GM18867 (cell line): Measurements from ENCODE around the gene NFS1.
A peak's percentile ranks its signal among the peaks of the same experiment; 100 is the strongest.
"Not testable (repeated sequence)": the region's sequence is repeated elsewhere in the genome, so short reads cannot be mapped to it uniquely, and the experiment has no call there.

Source experiments
- ATAC-seq: cut with Tn5 transposase; IDR thresholded peaks from one replicate; pipeline ENCODE4 v1.9.1; 2021; ENCODE audit warnings: mild to moderate bottlenecking, moderate library complexity; ENCODE audit not compliant: unreplicated experiment

Gene NFS1

GRCh38 chr20:35699127-35699956 lies at the start of gene NFS1, which contains the start of gene ROMO1:
TSS of gene NFS1 (minus strand) at chr20:35699352. CDS start at chr20:35699288, 64 bp downstream.
TSS of gene ROMO1 (plus strand) at chr20:35699405. CDS start at chr20:35699633, 228 bp downstream.
- ATAC-seq: peak; percentile 82

DNA sequence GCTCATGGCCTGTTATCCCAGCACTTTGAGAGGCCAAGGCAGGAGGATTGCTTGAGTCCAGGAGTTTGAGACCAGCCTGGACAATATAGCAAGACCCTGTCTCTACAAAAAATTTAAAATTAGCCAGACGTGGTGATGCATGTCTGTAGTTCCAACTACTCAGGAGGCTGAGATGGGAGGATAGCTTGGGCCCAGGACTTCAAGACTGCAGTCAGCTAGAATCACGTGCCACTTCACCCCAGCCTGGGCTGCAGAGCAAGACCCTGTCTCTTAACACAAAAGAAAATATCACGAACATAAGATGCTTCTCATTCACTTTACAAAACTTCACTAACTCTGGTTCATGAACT lies 45.3 kb upstream of the NFS1 start:
- not testable (repeated sequence) for ATAC-seq

DNA sequence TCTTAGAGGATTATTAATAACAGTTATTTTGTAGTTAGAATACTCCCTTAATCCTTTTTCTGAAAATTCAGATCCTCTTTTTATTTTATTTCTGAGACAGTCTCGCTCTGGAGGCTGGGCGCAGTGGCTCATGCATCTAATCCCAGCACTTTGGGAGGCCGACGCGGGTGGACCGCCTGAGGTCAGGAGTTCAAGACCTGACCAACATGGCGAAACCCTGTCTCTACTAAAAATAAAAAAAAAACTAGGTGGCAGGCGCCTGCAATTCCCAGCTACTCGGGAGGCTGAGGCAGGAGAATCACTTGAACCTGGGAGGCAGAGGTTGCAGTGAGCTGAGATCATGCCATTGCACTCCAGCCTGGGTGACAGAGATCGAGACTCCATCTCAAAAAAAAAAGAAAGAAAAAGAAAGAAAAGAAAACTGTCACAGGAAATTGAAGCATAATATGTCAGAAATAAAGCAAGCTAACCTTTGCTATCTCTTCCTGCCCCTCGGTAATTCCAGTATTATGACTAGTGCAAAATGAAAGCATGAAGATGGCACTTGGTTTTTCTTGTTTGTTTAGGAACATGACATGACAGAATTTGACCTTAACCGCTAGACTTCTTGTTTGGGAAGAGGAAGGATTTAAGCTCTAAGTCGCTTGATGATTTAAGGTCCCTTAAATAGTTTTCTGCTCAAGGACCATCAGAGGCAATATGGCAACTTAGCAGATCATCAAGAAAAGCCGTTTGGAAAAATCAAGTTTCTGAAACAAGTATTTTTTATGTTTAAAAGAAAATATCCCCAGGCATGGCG lies 44.7 kb upstream of the NFS1 start:
- ATAC-seq: no peak

DNA sequence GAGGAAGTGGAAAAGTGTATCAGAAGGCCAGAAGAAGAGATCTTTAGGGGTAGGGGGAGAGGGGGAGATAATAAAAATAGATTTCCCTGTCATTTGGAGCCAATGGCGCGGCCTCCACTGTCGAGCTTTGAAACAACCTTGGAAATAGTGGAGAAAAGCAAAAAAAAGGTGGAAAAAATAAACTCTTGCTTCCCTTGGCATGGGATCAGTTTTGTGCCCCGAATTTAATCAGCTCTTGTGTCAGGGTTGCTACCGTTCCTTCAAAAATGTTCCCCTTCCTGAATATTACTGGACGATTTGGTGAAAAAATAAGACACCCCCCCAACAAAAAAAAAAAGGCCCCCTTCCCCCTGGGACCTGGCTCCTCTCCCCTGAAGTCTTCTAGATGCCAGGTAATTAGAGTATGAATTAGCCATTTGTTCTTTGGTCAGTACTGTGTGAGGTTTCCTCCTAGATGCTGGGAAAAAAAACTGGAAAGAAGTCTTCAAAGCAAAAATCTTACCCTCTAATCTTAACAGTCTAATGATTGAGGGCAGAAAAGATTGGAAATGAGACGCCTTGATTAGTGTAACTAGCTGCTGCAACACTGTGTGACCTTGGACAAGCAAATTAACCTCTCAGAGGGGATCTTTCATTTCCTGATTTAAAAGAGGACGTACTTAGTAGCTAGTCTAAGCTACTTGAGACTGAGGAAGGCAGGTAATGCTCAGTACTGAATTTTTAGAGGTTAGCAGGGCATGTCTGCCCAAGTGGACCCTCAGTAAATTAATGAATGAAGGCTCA lies 43.8 kb upstream of the NFS1 start:
- no peak for ATAC-seq

GRCh38 chr20:35741892-35742740 lies 43.0 kb upstream of the NFS1 start, which contains the start of gene RBM39:
TSS of gene RBM39 (minus strand) at chr20:35742260. CDS start at chr20:35740874, 1,386 bp downstream.
- ATAC-seq: peak; percentile 83

GRCh38 chr20:35739294-35740163 lies 40.4 kb upstream of the NFS1 start:
- no peak for ATAC-seq

GRCh38 chr20:35738410-35739179 lies 39.4 kb upstream of the NFS1 start:
- ATAC-seq: no peak

- no peak for ATAC-seq
Measured at GRCh38 chr20:35737865-35738333, 38.7 kb upstream of the NFS1 start.

DNA sequence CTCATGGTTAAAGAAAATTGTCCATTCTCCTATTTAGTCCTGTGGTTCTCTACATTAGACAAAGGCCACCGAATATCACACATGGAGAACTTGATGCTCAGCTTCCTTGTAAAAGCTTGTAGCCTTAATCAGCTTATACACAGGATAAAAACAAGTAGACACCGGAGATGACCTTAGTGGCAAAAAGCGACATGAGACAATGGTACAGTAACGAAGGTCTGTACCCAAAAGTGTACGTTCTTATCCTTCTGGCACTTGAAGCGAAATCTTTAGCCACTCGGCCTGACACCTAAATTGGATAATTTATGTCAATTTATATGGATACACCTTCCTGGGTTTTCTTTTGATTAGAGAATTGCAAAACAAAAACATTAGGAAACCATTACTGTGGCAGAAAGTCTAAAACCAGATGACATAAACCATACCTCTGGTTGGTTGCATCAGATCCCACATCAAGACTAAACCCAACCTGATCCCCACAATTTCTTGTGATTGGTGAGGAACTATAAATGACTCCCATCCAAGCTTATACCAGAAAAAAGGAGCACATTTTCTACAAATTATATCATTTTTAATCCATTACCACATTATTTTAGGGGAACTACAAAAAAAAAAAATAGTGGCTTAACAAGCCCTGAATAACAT lies 36.8 kb upstream of the NFS1 start:
- no peak for ATAC-seq

DNA sequence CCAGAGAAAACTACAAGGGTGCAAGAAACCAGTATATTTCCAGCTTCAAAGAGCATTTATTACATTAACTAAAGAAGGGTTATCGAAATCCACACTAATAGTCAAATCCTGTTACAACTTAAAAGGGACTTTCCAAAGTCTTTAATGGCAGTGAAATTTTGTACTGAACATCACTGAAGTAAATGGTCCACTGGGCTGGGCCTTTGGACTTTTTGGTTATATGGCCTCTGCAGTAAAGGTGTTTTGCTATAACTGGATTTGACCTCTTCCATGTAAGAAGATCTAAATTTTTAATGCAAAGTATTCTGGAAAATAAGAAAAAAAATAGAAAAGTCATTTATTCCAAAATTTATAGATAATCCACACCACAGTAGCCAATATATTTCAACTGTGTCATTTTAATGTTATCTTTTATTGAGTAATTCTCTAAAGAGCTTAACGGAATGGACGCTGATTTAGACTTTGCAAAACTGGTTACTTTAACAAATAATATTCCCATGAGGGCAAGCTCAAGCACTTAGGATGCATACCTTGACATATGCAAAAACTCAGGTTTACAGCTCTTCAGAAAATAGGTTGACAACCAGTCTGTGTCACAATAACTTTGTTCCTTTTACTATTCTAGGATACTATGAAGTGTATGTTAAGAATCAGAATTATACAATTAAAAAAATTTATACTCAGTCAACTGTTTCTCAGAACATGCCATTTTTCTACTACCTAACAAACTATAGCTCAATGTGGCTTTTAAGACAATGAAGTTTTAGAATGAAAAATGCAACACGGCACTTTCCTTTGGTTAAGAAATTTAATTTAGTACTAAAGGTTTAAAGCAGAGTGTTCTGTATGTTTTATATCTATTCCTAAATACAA lies 35.9 kb upstream of the NFS1 start:
- ATAC-seq: no peak

DNA sequence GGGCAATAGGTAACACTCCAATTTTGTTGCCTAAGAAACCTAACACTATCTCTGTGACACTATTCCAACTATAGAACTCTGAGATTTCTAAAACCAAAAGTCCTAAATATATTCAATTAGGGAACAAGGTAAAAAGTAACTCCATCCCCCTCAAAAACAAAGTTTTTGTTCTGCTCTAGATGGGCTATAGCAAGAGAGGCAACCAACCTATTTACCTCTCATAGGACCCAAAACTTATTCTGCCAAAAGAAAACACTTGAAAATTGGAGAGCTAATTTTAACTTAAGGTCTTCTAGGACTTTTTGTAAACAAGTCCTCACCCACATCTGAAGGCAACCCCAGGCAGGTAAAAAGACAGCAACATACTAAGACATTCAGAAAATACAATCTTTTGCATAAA lies 35.2 kb upstream of the NFS1 start:
- ATAC-seq: no peak

GRCh38 chr20:35732644-35732982 lies 33.5 kb upstream of the NFS1 start:
- ATAC-seq: no peak

GRCh38 chr20:35731862-35732643 lies 32.9 kb upstream of the NFS1 start:
- no peak for ATAC-seq

GRCh38 chr20:35731469-35731788 lies 32.3 kb upstream of the NFS1 start:
- ATAC-seq: no peak

- no peak for ATAC-seq
Measured at GRCh38 chr20:35730583-35731468, 31.7 kb upstream of the NFS1 start.
